Measurements from ENCODE around the gene PLIN3. TPM values are rescaled to one million over a fixed set of nuclear protein-coding genes. Genes with fewer than 3 reads are reported as not detected.

Gene PLIN3
- total and polyA plus RNA-seq, 9 of the 15 experiments (the other 6 are each of a cell fraction or from before 2014, with no cell fraction given): 7.5 to 75.6 (median 43.1) TPM

DNA sequence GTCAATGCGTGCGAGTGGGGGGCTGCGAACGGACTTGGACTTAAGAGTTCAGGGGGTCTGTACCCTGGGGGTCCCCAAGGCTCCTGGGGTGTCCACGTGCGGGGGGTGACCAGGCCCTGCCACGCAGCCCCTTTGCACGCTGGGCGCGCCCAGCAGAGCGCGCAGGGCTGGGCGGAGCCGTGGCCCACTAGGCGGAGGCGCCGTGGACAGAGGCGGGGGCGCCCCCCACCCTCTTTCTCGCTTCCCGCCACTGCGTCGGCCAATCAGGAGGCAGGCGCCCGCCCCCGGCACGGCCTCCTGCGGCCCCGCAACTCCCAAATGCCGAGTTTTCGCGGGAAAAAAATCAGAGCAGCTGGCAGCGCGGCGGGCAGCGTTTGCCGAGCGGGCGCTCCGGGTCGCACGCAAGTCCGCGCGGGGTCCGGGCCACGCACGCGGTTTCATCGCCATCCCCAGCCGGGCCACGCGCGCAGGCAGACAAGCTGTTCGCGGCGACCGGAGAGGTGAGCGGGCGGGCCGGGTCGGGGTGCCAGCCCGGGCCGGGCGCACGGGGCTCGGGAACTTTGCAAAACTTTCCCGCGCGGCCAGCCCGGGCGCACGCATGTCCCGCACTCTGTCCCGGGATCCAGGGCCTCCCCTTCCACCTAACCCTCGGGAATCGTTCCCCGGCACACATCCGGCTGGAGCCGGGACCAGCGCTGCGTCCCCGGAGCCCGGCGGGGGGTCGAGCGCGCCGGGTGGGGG is 41.9 kb upstream of the PLIN3 start, which contains the start of gene UHRF1 (continued):
- no peak for TF ChIP-seq ZNF318 (IDR thresholded peaks at IDR 0.05; ENCODE audit: borderline replicate concordance in 1 of 2, low read depth in 1 of 2)
- peak; percentile 57 for TF ChIP-seq ZNF431 (CRISPR knock-in tag; IDR thresholded peaks at IDR 0.05)
- TF ChIP-seq ZNF75A (CRISPR knock-in tag; IDR thresholded peaks at IDR 0.05): no peak
- TF ChIP-seq ELF4 (CRISPR knock-in tag; IDR thresholded peaks at IDR 0.05): no peak
- TF ChIP-seq PHF8 (IDR thresholded peaks at IDR 0.05; ENCODE audit: borderline replicate concordance, low read length): peak; percentile 61; the same call in 1 of the 2 replicates
- TF ChIP-seq, protein P1, sequence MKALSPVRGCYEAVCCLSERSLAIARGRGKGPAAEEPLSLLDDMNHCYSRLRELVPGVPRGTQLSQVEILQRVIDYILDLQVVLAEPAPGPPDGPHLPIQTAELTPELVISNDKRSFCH (CRISPR knock-in tag; IDR thresholded peaks at IDR 0.05): no peak
- TF ChIP-seq, protein P1 (tag; IDR thresholded peaks at IDR 0.05): peak; percentile 61
- TF ChIP-seq, protein P2, sequence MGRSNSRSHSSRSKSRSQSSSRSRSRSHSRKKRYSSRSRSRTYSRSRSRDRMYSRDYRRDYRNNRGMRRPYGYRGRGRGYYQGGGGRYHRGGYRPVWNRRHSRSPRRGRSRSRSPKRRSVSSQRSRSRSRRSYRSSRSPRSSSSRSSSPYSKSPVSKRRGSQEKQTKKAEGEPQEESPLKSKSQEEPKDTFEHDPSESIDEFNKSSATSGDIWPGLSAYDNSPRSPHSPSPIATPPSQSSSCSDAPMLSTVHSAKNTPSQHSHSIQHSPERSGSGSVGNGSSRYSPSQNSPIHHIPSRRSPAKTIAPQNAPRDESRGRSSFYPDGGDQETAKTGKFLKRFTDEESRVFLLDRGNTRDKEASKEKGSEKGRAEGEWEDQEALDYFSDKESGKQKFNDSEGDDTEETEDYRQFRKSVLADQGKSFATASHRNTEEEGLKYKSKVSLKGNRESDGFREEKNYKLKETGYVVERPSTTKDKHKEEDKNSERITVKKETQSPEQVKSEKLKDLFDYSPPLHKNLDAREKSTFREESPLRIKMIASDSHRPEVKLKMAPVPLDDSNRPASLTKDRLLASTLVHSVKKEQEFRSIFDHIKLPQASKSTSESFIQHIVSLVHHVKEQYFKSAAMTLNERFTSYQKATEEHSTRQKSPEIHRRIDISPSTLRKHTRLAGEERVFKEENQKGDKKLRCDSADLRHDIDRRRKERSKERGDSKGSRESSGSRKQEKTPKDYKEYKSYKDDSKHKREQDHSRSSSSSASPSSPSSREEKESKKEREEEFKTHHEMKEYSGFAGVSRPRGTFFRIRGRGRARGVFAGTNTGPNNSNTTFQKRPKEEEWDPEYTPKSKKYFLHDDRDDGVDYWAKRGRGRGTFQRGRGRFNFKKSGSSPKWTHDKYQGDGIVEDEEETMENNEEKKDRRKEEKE (IDR thresholded peaks at IDR 0.05; ENCODE audit: borderline replicate concordance in 1 of 2, control insufficient read depth in 1 of 2, low read depth in 2 of 2, low read length in 1 of 2): no peak
- no peak for TF ChIP-seq NELFE (IDR thresholded peaks at IDR 0.05; ENCODE audit: insufficient read depth, insufficient read length)
- TF ChIP-seq ZC3H8 (IDR thresholded peaks at IDR 0.05): no peak
- TF ChIP-seq RBBP5 (IDR thresholded peaks at IDR 0.05; ENCODE audit: borderline replicate concordance, insufficient read depth, low read length, poor library complexity, severe bottlenecking): peak; percentile 84
- TF ChIP-seq, protein P3, sequence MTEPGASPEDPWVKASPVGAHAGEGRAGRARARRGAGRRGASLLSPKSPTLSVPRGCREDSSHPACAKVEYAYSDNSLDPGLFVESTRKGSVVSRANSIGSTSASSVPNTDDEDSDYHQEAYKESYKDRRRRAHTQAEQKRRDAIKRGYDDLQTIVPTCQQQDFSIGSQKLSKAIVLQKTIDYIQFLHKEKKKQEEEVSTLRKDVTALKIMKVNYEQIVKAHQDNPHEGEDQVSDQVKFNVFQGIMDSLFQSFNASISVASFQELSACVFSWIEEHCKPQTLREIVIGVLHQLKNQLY (CRISPR knock-in tag; conservative IDR thresholded peaks at IDR 0.05): no peak
- TF ChIP-seq NFYB (IDR thresholded peaks at IDR 0.05; ENCODE audit: extremely low read depth, insufficient read length): peak; percentile 61

Measured in K562 (cell line).